ENCODE results near the gene KIAA0513.

DNA sequence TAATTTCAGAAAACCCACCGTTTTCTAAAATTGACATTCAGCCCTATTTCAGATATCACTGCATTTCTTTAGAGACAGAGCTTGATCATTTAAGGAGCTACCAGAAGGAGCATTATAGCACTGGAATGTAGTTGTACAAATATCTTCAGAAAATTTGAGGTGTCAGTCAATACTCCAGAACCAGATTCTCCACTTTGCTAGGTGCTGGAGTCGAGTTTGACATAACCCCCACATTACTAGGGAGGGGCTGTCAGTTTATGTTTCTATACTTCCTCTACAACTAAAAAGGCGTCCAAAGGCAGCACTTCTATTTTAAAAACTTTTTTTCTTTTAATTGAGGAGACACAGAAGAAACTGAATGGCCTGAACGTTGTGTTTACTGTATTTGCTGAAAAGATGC is 892 bp upstream of the KIAA0513 start:
- TF ChIP-seq, protein P1, sequence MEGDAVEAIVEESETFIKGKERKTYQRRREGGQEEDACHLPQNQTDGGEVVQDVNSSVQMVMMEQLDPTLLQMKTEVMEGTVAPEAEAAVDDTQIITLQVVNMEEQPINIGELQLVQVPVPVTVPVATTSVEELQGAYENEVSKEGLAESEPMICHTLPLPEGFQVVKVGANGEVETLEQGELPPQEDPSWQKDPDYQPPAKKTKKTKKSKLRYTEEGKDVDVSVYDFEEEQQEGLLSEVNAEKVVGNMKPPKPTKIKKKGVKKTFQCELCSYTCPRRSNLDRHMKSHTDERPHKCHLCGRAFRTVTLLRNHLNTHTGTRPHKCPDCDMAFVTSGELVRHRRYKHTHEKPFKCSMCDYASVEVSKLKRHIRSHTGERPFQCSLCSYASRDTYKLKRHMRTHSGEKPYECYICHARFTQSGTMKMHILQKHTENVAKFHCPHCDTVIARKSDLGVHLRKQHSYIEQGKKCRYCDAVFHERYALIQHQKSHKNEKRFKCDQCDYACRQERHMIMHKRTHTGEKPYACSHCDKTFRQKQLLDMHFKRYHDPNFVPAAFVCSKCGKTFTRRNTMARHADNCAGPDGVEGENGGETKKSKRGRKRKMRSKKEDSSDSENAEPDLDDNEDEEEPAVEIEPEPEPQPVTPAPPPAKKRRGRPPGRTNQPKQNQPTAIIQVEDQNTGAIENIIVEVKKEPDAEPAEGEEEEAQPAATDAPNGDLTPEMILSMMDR (optimal IDR thresholded peaks at IDR 0.05 in 1 of 3, IDR thresholded peaks at IDR 0.05 in 1 of 3, conservative IDR thresholded peaks at IDR 0.05 in 1 of 3; ENCODE audit: extremely low read depth in 1 of 3, insufficient read depth in 2 of 3, low read length in 3 of 3): no peak
- no peak for TF ChIP-seq EZH2 (IDR thresholded peaks at IDR 0.05; ENCODE audit: low read length)
